ENCODE data around the gene SPAG8. TPM values are rescaled to one million over a fixed set of nuclear protein-coding genes. Genes with fewer than 3 reads are reported as not detected.

The SPAG8 gene
- polyA plus RNA-seq, 1 donor (not counting 4 experiments of a cell fraction or from before 2014, with no cell fraction given), result 0.08 TPM

DNA sequence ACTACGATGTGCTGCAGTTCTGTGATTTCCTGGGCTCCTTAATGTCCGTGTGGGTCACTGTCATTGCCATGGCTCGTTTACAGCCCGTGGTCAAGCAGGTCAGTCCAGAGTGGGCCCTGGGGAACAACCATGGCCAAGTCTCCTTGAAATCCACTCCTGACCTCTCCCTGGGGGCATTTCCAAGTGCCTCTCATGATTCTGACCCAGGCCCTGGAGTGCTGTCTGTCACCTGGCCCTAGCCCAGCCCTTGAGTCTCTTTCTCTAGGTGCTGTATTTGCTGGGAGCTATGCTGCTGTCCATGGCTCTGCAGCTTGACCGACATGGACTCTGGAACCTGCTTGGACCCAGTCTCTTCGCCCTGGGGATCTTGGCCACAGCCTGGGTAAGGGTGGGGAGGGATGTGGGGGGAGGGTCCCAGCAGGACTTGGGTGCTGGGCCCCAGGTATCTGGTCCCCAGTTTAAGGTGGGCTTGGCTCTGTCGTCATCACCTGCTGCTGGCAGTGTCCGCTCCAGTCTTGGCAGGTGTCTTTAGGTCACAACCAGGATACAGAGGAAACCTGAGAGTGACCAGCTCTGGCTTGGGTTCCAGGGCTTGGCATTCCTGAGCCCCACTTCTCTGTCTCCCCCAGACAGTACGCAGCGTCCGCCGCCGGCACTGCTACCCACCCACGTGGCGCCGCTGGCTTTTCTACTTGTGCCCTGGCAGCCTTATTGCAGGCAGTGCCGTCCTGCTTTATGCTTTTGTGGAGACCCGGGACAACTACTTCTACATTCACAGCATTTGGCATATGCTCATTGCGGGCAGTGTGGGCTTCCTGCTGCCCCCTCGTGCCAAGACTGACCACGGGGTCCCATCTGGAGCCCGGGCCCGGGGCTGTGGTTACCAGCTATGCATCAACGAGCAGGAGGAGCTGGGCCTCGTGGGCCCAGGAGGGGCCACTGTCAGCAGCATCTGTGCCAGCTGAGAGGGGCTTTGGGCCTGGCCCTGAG lies 41.1 kb upstream of the SPAG8 start:
- Histone ChIP-seq H3K9me3 (ENCODE audit: control insufficient read depth, low read depth, low read length) (no peaks in the 10 kb centered on the region), H3K36me3 (ENCODE audit: control insufficient read depth in 2 of 2, extremely low read depth in 1 of 2, insufficient read depth in 2 of 2, low read length in 2 of 2) (peaks cover 0 to 1% of the 10 kb centered on the region in 2 experiments), H3K27ac (ENCODE audit: control insufficient read depth, insufficient read depth, low read length) (no peak overlapping the region), H3K4me1 (ENCODE audit: control insufficient read depth, extremely low read depth, insufficient read depth, low read length) (peaks cover under 1% of the 10 kb centered on the region), H3K4me3 (ENCODE audit: control insufficient read depth in 2 of 3, extremely low read depth in 1 of 3, insufficient read depth in 2 of 3, low read depth in 1 of 3, low read length in 3 of 3) (no peak overlapping the region), H4K20me1 (ENCODE audit: control insufficient read depth, extremely low read depth, insufficient read depth, low read length) (no peaks in the 10 kb centered on the region), H3K9me1 (ENCODE audit: control insufficient read depth, extremely low read depth, insufficient read depth, low read length) (no peaks in the 10 kb centered on the region), H3K4me2 (ENCODE audit: control insufficient read depth, extremely low read depth, insufficient read depth, low read depth, low read length) (no peak overlapping the region), H2AFZ (ENCODE audit: control insufficient read depth, low read length) (no peak overlapping the region), H3K9ac (ENCODE audit: control insufficient read depth, extremely low read depth, insufficient read depth, low read length) (no peak overlapping the region), H3K27me3 (ENCODE audit: control insufficient read depth, extremely low read depth, insufficient read depth, low read length) (peaks cover 14% of the 10 kb centered on the region), H3K79me2 (ENCODE audit: control insufficient read depth, insufficient read depth, low read length) (no peaks in the 10 kb centered on the region)
- FAIRE-seq, result no peak
- TF ChIP-seq EZH2 (IDR thresholded peaks at IDR 0.05; ENCODE audit: low read length), result no peak
- TF ChIP-seq, protein P1, sequence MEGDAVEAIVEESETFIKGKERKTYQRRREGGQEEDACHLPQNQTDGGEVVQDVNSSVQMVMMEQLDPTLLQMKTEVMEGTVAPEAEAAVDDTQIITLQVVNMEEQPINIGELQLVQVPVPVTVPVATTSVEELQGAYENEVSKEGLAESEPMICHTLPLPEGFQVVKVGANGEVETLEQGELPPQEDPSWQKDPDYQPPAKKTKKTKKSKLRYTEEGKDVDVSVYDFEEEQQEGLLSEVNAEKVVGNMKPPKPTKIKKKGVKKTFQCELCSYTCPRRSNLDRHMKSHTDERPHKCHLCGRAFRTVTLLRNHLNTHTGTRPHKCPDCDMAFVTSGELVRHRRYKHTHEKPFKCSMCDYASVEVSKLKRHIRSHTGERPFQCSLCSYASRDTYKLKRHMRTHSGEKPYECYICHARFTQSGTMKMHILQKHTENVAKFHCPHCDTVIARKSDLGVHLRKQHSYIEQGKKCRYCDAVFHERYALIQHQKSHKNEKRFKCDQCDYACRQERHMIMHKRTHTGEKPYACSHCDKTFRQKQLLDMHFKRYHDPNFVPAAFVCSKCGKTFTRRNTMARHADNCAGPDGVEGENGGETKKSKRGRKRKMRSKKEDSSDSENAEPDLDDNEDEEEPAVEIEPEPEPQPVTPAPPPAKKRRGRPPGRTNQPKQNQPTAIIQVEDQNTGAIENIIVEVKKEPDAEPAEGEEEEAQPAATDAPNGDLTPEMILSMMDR (optimal IDR thresholded peaks at IDR 0.05 in 1 of 3, IDR thresholded peaks at IDR 0.05 in 1 of 3, conservative IDR thresholded peaks at IDR 0.05 in 1 of 3; ENCODE audit: extremely low read depth in 1 of 3, insufficient read depth in 2 of 3, low read length in 3 of 3), result no peak
- no peak for DNase-seq (ENCODE audit: low read depth, low spot score)
- dilution Hi-C loops (cut with MboI; ENCODE audit: extremely low pct_ligation_motif_present, low sequenced_read_pairs), result no loop called here

DNA sequence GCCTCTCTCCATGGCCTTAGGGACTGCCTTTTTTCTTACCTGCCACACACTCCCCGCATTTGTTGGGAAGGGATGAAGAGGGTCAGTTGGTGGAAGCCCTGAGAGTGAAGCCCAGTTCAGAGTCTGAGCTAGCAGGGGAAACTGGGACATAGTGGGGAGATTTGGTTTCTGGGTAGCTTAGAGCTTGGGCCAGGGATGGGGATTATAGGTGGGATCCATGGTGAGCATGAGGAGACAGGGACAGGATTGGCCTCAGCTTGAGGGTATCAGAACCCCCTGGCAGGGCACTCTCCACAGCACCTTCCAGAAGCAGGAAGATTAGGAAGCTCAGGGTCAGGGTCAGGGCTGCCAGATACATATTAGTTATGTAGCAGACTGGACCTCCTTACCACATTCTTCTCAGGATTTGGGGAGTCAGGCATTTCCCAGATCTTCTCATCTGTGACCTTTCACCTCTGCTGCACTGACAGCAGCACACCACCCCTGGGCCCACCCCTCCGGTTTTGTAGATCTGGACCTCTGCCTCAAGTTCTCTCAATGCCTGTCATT lies 40.3 kb upstream of the SPAG8 start:
- H4K20me1 ChIP-seq (ENCODE audit: control insufficient read depth, extremely low read depth, insufficient read depth, low read length), result no peaks in the 10 kb centered on the region
- peaks cover 7% of the 10 kb centered on the region for H3K4me1 ChIP-seq (ENCODE audit: control insufficient read depth, extremely low read depth, insufficient read depth, low read length)
- peaks cover 14% of the 10 kb centered on the region for H3K27me3 ChIP-seq (ENCODE audit: control insufficient read depth, extremely low read depth, insufficient read depth, low read length)
- H3K9me3 ChIP-seq (ENCODE audit: control insufficient read depth, low read depth, low read length), result no peaks in the 10 kb centered on the region
- no peak overlapping the region for H2AFZ ChIP-seq (ENCODE audit: control insufficient read depth, low read length)
- H3K4me3 ChIP-seq (ENCODE audit: control insufficient read depth in 2 of 3, extremely low read depth in 1 of 3, insufficient read depth in 2 of 3, low read depth in 1 of 3, low read length in 3 of 3), result no peak overlapping the region
- peaks cover 0 to 1% of the 10 kb centered on the region in 2 experiments for H3K36me3 ChIP-seq (ENCODE audit: control insufficient read depth in 2 of 2, extremely low read depth in 1 of 2, insufficient read depth in 2 of 2, low read length in 2 of 2)
- H3K9me1 ChIP-seq (ENCODE audit: control insufficient read depth, extremely low read depth, insufficient read depth, low read length), result no peaks in the 10 kb centered on the region
- H3K9ac ChIP-seq (ENCODE audit: control insufficient read depth, extremely low read depth, insufficient read depth, low read length), result no peak overlapping the region
- FAIRE-seq, result no peak
- dilution Hi-C loops (cut with MboI; ENCODE audit: extremely low pct_ligation_motif_present, low sequenced_read_pairs), result no loop called here
- H3K4me2 ChIP-seq (ENCODE audit: control insufficient read depth, extremely low read depth, insufficient read depth, low read depth, low read length), result no peak overlapping the region
- TF ChIP-seq EZH2 (IDR thresholded peaks at IDR 0.05; ENCODE audit: low read length), result no peak
- TF ChIP-seq, protein P1 (optimal IDR thresholded peaks at IDR 0.05 in 1 of 3, IDR thresholded peaks at IDR 0.05 in 1 of 3, conservative IDR thresholded peaks at IDR 0.05 in 1 of 3; ENCODE audit: extremely low read depth in 1 of 3, insufficient read depth in 2 of 3, low read length in 3 of 3), result no peak
- no peak for DNase-seq (ENCODE audit: low read depth, low spot score)
- H3K27ac ChIP-seq (ENCODE audit: control insufficient read depth, insufficient read depth, low read length), result no peak overlapping the region
- no peaks in the 10 kb centered on the region for H3K79me2 ChIP-seq (ENCODE audit: control insufficient read depth, insufficient read depth, low read length)

Measured in keratinocyte (primary cell).